Measurements from ENCODE around the gene LRRC2.
"Not testable (repeated sequence)": the region's sequence is repeated elsewhere in the genome, so short reads cannot be mapped to it uniquely, and the experiment has no call there.

Gene LRRC2

GRCh38 chr3:46584598-46585467 is 18.7 kb upstream of the LRRC2 start:
- no peak for DNase-seq (ENCODE audit: low spot score)

GRCh38 chr3:46580675-46581074 is 14.6 kb upstream of the LRRC2 start:
- DNase-seq (ENCODE audit: low spot score): no peak

GRCh38 chr3:46579756-46580286 is 13.7 kb upstream of the LRRC2 start:
- DNase-seq (ENCODE audit: low spot score): no peak

- DNase-seq (ENCODE audit: low spot score): no peak
These were observed 13.1 kb upstream of the LRRC2 start for GRCh38 chr3:46578973-46579755.

- DNase-seq (ENCODE audit: low spot score): not testable (repeated sequence)
These were observed 11.6 kb upstream of the LRRC2 start for GRCh38 chr3:46577580-46578249.

GRCh38 chr3:46576879-46577278 is 10.8 kb upstream of the LRRC2 start:
- DNase-seq (ENCODE audit: low spot score): no peak

GRCh38 chr3:46576386-46576785 is 10.3 kb upstream of the LRRC2 start:
- DNase-seq (ENCODE audit: low spot score): no peak

GRCh38 chr3:46575577-46576222 is 9.6 kb upstream of the LRRC2 start:
- DNase-seq (ENCODE audit: low spot score): no peak

GRCh38 chr3:46574881-46575576 is 8.9 kb upstream of the LRRC2 start:
- DNase-seq (ENCODE audit: low spot score): no peak

GRCh38 chr3:46574243-46574646 is 8.1 kb upstream of the LRRC2 start:
- no peak for DNase-seq (ENCODE audit: low spot score)

GRCh38 chr3:46573701-46574100 is 7.6 kb upstream of the LRRC2 start:
- DNase-seq (ENCODE audit: low spot score): no peak

GRCh38 chr3:46571684-46572083 is 5.6 kb upstream of the LRRC2 start:
- no peak for DNase-seq (ENCODE audit: low spot score)

GRCh38 chr3:46565607-46566039 is 479 bp downstream of the LRRC2 start:
- peak; percentile 87 for DNase-seq (ENCODE audit: low spot score)

- no peak for DNase-seq (ENCODE audit: low spot score)
These were observed 1.0 kb downstream of the LRRC2 start for GRCh38 chr3:46565077-46565476.

- no peak for DNase-seq (ENCODE audit: low spot score)
These were observed 1.7 kb downstream of the LRRC2 start for GRCh38 chr3:46564190-46565021.

GRCh38 chr3:46561951-46562350 is 4.2 kb downstream of the LRRC2 start:
- no peak for DNase-seq (ENCODE audit: low spot score)

GRCh38 chr3:46561511-46561910 is 4.6 kb downstream of the LRRC2 start:
- no peak for DNase-seq (ENCODE audit: low spot score)

- DNase-seq (ENCODE audit: low spot score): no peak
These were observed 6.9 kb downstream of the LRRC2 start for GRCh38 chr3:46559091-46559704.

GRCh38 chr3:46558184-46559043 is 7.7 kb downstream of the LRRC2 start:
- peak; percentile 93 for DNase-seq (ENCODE audit: low spot score)
